Measurements from ENCODE around the gene CDKAL1.

DNA sequence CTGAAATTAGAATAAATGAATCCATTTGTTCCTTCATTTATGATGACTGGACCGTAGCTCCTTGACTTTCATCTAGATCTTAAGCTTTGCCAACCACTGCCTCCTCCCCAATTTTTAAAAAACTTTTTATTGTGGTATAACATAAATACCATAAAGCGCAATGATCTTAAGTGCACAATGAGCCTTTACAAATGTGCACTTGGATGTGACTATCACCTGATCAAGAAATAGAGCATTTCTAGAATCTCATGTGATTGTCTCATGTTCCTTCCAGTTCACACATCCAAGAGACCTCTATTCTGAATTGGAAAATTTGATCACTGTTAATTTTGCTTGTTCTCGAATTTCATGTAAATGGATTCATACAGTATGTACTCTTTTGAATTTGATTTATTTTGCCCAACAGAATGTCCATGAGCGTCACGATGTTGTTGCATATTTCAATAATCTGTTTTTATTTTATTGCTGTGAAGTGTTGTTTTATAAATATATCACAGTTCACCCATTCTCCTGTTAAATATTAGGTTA, 442.2 kb downstream of the CDKAL1 start:
- TF ChIP-seq, protein P1, sequence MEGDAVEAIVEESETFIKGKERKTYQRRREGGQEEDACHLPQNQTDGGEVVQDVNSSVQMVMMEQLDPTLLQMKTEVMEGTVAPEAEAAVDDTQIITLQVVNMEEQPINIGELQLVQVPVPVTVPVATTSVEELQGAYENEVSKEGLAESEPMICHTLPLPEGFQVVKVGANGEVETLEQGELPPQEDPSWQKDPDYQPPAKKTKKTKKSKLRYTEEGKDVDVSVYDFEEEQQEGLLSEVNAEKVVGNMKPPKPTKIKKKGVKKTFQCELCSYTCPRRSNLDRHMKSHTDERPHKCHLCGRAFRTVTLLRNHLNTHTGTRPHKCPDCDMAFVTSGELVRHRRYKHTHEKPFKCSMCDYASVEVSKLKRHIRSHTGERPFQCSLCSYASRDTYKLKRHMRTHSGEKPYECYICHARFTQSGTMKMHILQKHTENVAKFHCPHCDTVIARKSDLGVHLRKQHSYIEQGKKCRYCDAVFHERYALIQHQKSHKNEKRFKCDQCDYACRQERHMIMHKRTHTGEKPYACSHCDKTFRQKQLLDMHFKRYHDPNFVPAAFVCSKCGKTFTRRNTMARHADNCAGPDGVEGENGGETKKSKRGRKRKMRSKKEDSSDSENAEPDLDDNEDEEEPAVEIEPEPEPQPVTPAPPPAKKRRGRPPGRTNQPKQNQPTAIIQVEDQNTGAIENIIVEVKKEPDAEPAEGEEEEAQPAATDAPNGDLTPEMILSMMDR (IDR thresholded peaks at IDR 0.05) = no peak
- TF ChIP-seq POLR2A (IDR thresholded peaks at IDR 0.05) = no peak
